IPS-11a (cell line): ENCODE measurements around the gene CELSR2.
"Not testable (repeated sequence)": the region's sequence is repeated elsewhere in the genome, so short reads cannot be mapped to it uniquely, and the experiment has no call there.

Experiments used
- H3K4me3 ChIP-seq: one replicate; pipeline ENCODE4 v1.5.1; 2013; ENCODE audit warnings: low read depth, low read length, control low read depth

CELSR2 gene

GRCh38 chr1:109248797-109249629, at the start of gene CELSR2:
CELSR2 (plus strand) TSS chr1:109249539; CDS start chr1:109250080, 541 bp downstream.
- H3K4me3 ChIP-seq = peak within 1 kb of the TSS; percentile 35

GRCh38 chr1:109199710-109200109, 49.6 kb upstream of the CELSR2 start:
- H3K4me3 ChIP-seq = no peak overlapping the region

- H3K4me3 ChIP-seq = no peak overlapping the region
Observed at GRCh38 chr1:109201123-109201703, 48.1 kb upstream of the CELSR2 start.

GRCh38 chr1:109204484-109204883, 44.9 kb upstream of the CELSR2 start:
- no peak overlapping the region for H3K4me3 ChIP-seq

GRCh38 chr1:109206339-109206738, 43.0 kb upstream of the CELSR2 start:
- no peak overlapping the region for H3K4me3 ChIP-seq

- H3K4me3 ChIP-seq = no peak overlapping the region
Observed at GRCh38 chr1:109207467-109208103, 41.8 kb upstream of the CELSR2 start.

GRCh38 chr1:109208394-109208793, 40.9 kb upstream of the CELSR2 start:
- no peak overlapping the region for H3K4me3 ChIP-seq

- H3K4me3 ChIP-seq = no peak overlapping the region
Observed at GRCh38 chr1:109208836-109209463, 40.4 kb upstream of the CELSR2 start.

GRCh38 chr1:109210058-109210457, 39.3 kb upstream of the CELSR2 start:
- H3K4me3 ChIP-seq = no peak overlapping the region

GRCh38 chr1:109213345-109213823, 36.0 kb upstream of the CELSR2 start:
- H3K4me3 ChIP-seq = peak overlapping the region; percentile 98

- H3K4me3 ChIP-seq = peak within 1 kb of the TSS; percentile 98
Observed at GRCh38 chr1:109213824-109214693, 35.3 kb upstream of the CELSR2 start, which contains the start of gene SARS1. SARS1 (plus strand) TSS chr1:109213918; CDS start chr1:109213993, 75 bp downstream.

GRCh38 chr1:109214695-109215623, 34.4 kb upstream of the CELSR2 start:
- H3K4me3 ChIP-seq = peak overlapping the region; percentile 98

GRCh38 chr1:109216662-109217061, 32.7 kb upstream of the CELSR2 start:
- no peak overlapping the region for H3K4me3 ChIP-seq

GRCh38 chr1:109218516-109218915, 30.8 kb upstream of the CELSR2 start:
- H3K4me3 ChIP-seq = no peak overlapping the region

GRCh38 chr1:109221201-109221600, 28.1 kb upstream of the CELSR2 start:
- H3K4me3 ChIP-seq = not testable (repeated sequence)

GRCh38 chr1:109225308-109225707, 24.0 kb upstream of the CELSR2 start:
- no peak overlapping the region for H3K4me3 ChIP-seq

- H3K4me3 ChIP-seq = no peak overlapping the region
Observed at GRCh38 chr1:109225711-109226445, 23.5 kb upstream of the CELSR2 start.

- H3K4me3 ChIP-seq = no peak overlapping the region
Observed at GRCh38 chr1:109228167-109228566, 21.2 kb upstream of the CELSR2 start.
